HG03025 (cell line): Measurements from ENCODE around the gene NFASC.

Experiments
- ATAC-seq: cut with Tn5 transposase; IDR thresholded peaks from one replicate; pipeline ENCODE4 v1.9.1; 2021; ENCODE audit warnings: mild to moderate bottlenecking, moderate library complexity; ENCODE audit not compliant: unreplicated experiment, low FRiP score

Gene NFASC

GRCh38 chr1:204924013-204924759 lies 53.5 kb downstream of the NFASC start:
- ATAC-seq, result no peak

DNA sequence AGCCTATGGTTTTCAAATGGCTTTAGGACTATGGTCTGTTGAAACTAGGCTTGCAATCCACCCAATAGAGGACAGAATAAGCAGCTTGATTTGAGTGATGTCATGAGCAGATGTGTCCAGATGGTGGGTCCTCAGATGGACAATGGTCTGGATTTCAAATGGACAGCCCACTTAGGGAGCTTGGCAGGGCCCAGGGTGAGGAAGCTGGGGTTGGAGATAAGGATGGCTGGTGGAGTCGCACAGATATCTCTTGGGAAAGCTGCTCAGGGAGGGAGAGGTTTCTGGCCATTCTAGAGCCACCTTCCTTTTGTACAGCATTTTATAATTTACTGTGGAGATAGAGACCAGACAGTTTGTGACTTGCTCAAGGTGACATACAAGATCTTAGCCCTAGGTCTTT lies 55.0 kb downstream of the NFASC start:
- no peak for ATAC-seq

GRCh38 chr1:204927673-204928641 lies 57.3 kb downstream of the NFASC start:
- no peak for ATAC-seq

DNA sequence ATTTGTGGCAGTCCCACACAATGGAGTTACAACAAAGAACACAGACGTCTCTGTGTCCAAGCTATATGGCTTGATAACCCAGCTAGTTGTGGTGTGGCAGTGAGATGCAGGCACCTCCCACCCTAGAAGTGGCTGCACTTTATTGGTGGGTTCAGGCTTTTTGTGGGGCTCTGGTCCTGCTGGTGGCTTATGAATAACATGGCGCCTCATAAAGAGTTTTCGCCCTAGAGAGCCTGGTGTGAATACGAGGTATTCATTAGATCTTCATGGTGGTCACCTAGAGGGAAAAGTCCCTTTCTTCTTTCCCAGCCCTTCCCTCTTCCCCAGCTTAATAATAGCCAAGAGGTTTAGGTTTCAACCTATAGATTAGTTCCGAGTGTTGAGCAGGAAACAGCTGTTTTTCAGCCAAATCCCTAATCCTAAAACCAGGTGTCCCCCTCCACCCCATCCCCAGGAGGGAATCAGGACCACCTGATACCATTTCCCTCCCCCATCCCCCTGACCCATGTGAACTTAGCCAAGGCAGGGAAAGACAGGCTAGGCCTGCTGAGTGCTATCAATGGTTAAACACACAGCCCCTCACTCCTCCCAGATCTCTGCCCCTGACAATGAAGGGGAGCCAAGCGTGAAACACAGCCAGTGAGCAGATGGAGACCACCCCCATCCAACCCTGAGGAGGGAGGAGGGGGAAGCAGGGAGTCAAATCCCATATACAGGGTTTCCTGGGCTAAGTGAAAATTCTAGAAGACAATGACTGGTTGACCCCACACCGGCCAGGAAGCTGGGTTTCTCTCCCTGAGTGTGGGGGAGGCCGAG lies 58.2 kb downstream of the NFASC start:
- ATAC-seq, result no peak

GRCh38 chr1:204929487-204930154 lies 59.0 kb downstream of the NFASC start:
- no peak for ATAC-seq

DNA sequence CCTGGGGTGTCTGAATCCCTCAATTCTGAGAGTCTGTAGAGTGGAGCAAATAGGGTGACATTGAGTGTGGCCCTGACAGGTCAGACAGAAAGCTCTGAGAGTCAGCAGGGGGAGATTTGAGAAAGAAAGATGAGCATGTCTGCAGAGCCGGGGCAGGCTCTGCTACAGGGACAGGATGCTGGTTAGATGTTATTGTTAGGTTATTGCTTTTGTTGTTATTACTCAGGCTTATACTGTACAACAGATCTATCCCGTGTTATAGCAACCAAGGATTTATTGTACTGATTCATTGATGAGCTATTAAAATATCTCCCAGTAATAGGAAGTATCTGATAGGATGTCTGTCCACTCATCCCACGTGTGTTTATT lies 59.5 kb downstream of the NFASC start:
- no peak for ATAC-seq

GRCh38 chr1:204931313-204931712 lies 60.7 kb downstream of the NFASC start:
- ATAC-seq, result no peak

GRCh38 chr1:204931768-204932572 lies 61.3 kb downstream of the NFASC start:
- no peak for ATAC-seq

DNA sequence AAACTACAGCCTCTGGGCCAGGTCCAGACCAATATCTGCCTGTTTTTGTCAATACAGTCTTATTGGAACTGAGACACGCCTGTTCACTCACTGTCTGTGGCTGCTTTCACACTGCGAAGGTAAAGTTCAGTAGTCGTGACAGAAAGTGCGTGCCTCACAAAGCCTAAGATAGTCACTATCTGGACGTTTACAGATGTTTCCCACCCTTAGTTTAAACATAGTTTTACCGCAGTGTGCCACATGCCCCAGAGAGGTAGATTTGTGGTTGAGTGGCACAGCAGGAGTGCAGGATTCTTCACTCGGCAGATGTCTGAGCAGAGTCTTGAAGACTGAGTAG lies 61.9 kb downstream of the NFASC start:
- no peak for ATAC-seq

- no peak for ATAC-seq
These were observed 64.5 kb downstream of the NFASC start for GRCh38 chr1:204935155-204935554.

DNA sequence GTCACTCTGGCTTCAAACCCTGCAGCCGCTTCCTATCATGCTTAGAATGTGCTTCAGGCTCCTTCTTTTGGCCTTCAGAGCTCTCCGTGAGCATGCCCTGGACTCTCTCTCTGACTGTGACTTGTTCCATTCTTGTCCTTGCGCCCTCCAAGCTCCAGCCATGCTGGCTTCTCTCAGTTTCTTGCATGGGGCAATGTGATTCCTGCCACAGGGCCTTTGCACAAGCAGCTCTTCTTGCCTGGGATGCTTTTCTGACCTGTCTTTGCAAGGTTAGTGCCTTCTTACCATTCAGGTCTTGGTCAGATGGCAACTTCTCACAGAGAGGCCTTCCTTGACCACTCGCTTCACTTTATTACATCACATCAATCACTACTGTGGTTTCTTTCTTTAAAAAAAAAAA lies 66.1 kb downstream of the NFASC start:
- no peak for ATAC-seq

DNA sequence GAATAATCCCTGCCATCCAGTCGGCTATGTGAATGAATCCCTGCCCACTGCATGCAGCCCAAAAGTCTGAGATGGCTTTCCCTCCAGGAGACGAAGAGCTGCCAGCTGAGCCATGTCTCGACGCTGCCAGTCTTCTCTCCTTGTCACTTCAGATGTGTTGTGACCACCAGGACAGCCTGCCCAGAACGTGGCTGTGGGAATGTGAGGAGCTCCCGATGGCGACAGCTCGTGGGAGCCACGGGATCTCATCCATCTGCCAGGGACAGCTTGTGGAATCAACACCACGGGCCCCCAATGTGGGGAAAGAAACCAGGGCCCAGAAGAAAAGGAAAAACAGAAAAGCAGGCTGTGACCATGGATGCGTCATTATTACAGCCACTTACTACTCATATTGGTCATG lies 67.2 kb downstream of the NFASC start:
- ATAC-seq, result no peak

- no peak for ATAC-seq
These were observed 69.9 kb downstream of the NFASC start for GRCh38 chr1:204940591-204940990.

GRCh38 chr1:204941421-204942338 lies 71.0 kb downstream of the NFASC start:
- no peak for ATAC-seq

DNA sequence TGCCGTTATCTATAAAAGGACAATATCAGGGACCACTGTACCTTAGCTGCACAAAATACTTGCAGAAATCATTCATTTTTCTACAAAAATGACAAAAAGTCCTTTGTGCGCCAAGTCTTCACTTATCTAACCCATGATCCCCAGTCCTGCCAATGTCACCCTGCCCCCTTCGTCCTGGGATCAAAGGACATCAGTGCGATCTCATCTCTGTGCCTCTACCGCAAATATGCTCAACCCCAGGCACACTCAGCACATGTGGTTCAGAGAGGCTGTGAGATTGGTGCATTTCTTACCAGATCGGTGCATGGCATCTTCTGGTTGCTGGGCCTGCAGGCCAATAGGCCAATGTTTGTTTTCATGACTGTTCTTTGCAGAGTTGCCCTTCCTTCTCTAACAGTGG lies 72.8 kb downstream of the NFASC start:
- ATAC-seq, result no peak

DNA sequence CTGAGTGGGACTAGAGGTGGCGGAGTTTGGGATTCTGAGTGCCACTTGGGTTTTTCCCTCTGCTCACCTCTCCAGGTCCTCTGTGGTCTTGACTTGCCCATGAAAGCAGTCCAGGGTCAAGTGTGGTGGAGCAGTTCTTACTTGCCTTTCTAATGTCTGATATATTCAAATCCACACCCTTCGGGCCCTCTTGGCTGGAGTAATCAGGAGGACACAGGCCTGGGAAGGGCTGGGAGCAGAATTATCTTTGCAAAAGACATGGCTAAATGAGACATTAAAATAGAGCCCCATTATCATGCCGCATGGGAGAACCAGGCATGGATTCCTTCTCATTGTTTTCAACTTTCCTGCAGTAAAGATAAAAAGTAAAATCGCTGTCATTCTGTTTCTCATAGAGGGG lies 74.0 kb downstream of the NFASC start:
- no peak for ATAC-seq

- no peak for ATAC-seq
These were observed 74.9 kb downstream of the NFASC start for GRCh38 chr1:204945565-204945977.

- ATAC-seq, result no peak
These were observed 76.0 kb downstream of the NFASC start for GRCh38 chr1:204946640-204947039.

GRCh38 chr1:204947338-204947737 lies 76.7 kb downstream of the NFASC start:
- no peak for ATAC-seq
